Right lobe of liver (tissue), 4 donors: Measurements from ENCODE around the gene NTM.

Experiments
- CTCF ChIP-seq, 4 donors: fragments of 200-600 bp in 3 of 4; fragments of 450-650 bp in 1 of 4; IDR thresholded peaks; one replicate each; pipeline versions ENCODE4 v1.5.1 to v1.8.0; 2016 to 2022; ENCODE audit warnings: antibody characterized with exemption in 4 of 4, mild to moderate bottlenecking in 2 of 4
- POLR2A ChIP-seq: fragments of 450-650 bp; IDR thresholded peaks from one replicate; pipeline ENCODE4 v1.6.1; 2017; ENCODE audit warnings: antibody characterized with exemption, mild to moderate bottlenecking
- donor health status: DM: no; HTN: no; CAD: no.
- donor health status: DM: no; HTN: no; CAD: no.
- donor health status: DM: no; HTN: yes; CAD: no.

GRCh38 chr11:131465746-131466145 is 95.3 kb downstream of the NTM start:
- TF ChIP-seq CTCF (IDR thresholded peaks at IDR 0.05), result no peak
- TF ChIP-seq POLR2A, result no peak
